Chondrocyte (in vitro differentiated cells): ENCODE results near the gene ANKFY1. TPM values are rescaled to one million over a fixed set of nuclear protein-coding genes. Genes with fewer than 3 reads are reported as not detected.
"Not testable (repeated sequence)": the region's sequence is repeated elsewhere in the genome, so short reads cannot be mapped to it uniquely, and the experiment has no call there.

Experiments
- DNase-seq: peaks from one replicate; pipeline ENCODE4 v3.0.0; 2021; ENCODE audit warnings: mixed read lengths, low spot score
- H3K27ac Mint-ChIP-seq: one replicate; pipeline ENCODE4 v1.8.0; 2021; ENCODE audit warnings: mild to moderate bottlenecking, moderate library complexity, mixed read lengths; ENCODE audit not compliant: unreplicated experiment
- H3K27me3 Mint-ChIP-seq: 2 replicates; pipeline ENCODE4 v1.8.0; 2021; ENCODE audit warnings: low read depth, mixed read lengths
- H3K36me3 Mint-ChIP-seq: 2 replicates; pipeline ENCODE4 v1.8.0; 2021; ENCODE audit warnings: low read depth, mixed read lengths
- H3K4me1 Mint-ChIP-seq: 2 replicates; pipeline ENCODE4 v1.8.0; 2021; ENCODE audit warnings: low read depth, mild to moderate bottlenecking, mixed read lengths
- H3K4me3 Mint-ChIP-seq: one replicate; pipeline ENCODE4 v1.8.0; 2021; ENCODE audit warnings: mild to moderate bottlenecking, moderate library complexity, mixed read lengths; ENCODE audit not compliant: unreplicated experiment
- H3K9me3 Mint-ChIP-seq: 2 replicates; pipeline ENCODE4 v1.8.0; 2021; ENCODE audit warnings: low read depth, mixed read lengths
- CTCF ChIP-seq: fragments of 200-600 bp; sonication (generic); IDR thresholded peaks from 2 replicates; pipeline ENCODE4 v1.5.0; 2021; ENCODE audit warnings: antibody characterized with exemption, mild to moderate bottlenecking, moderate library complexity
- total RNA-seq: library from RNA; stranded (reverse); gene quantifications from 3 replicates; pipeline ENCODE4 v1.2.1, GENCODE V29; 2021

Gene ANKFY1
- total RNA-seq, 1 donor from 2014 or later = 44.7 TPM

GRCh38 chr17:4198995-4199394 is 64.8 kb downstream of the ANKFY1 start:
- Mint-ChIP-seq H3K27me3 (no peaks in the 10 kb centered on the region), H3K36me3 (peaks cover 12% of the 10 kb centered on the region), H3K4me3 (no peak overlapping the region), H3K9me3 (no peaks in the 10 kb centered on the region), H3K4me1 (peaks cover 27% of the 10 kb centered on the region), H3K27ac (peak overlapping the region; percentile 51)
- no peak for TF ChIP-seq CTCF
- no peak for DNase-seq

DNA sequence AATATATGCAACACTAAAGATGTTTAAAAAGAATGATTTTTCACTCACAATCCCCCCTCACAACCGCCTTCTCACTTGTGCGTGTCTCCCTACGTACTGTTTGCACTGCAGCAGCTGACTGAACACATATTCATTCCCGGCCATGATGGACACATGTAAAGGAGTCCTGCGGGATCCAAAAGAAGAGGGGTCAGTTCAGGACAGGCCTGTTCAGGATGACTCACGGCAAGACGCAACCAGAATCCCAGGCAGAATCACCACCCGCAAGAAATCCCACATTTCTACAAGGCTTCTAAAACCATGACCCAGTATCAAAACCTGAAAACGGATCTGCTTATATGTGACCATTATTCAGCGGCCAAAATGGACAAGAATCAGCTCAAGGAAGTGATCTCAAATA is 68.5 kb downstream of the ANKFY1 start:
- Mint-ChIP-seq H3K4me1 (peaks cover 20% of the 10 kb centered on the region), H3K9me3 (no peaks in the 10 kb centered on the region), H3K4me3 (no peak overlapping the region), H3K36me3 (peaks cover 12% of the 10 kb centered on the region), H3K27me3 (no peaks in the 10 kb centered on the region), H3K27ac (peak overlapping the region; percentile 75)
- TF ChIP-seq CTCF = no peak
- DNase-seq = no peak

DNA sequence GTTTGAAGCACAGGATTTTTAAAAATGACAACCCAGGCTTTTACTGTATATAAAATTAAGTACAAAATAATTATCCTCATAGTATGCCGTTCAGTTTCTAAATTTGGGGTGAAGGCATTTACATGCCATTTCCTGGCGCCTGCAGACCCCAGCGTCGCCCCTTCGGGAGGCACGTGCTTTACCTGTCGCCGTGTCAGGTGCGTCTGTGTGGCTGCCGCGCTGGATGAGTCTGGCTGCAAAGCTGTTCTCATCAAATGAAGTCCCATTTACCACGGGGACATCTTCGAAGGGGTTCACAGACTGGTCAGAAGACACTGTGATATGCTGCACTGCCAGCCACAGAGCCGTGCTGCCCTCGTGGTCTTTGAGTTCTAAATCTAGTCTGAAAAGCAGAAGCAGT is 69.0 kb downstream of the ANKFY1 start:
- peaks cover 23% of the 10 kb centered on the region for H3K4me1 Mint-ChIP-seq
- no peaks in the 10 kb centered on the region for H3K9me3 Mint-ChIP-seq
- TF ChIP-seq CTCF = no peak
- no peak overlapping the region for H3K4me3 Mint-ChIP-seq
- H3K27ac Mint-ChIP-seq = no peak overlapping the region
- peaks cover 12% of the 10 kb centered on the region for H3K36me3 Mint-ChIP-seq
- no peaks in the 10 kb centered on the region for H3K27me3 Mint-ChIP-seq
- DNase-seq = no peak

DNA sequence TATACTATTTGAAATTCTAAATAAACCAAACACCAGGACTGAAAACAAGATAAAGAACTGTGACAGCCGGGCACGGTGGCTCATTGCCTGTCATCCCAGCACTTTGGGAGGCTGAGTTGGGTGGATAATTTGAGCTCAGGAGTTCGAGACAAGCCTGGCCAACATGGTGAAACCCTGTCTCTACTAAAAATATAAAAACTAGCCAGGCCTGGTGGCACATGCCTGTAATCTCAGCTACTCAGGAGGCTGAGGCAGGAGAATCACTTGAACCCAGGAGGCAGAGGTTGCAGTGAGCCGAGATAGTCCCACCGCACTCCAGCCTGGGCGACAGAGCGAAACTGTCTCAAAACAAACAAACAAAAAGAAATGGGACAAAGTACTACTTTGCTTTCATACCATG is 73.0 kb downstream of the ANKFY1 start:
- H3K4me1 Mint-ChIP-seq = peaks cover 19% of the 10 kb centered on the region

DNA sequence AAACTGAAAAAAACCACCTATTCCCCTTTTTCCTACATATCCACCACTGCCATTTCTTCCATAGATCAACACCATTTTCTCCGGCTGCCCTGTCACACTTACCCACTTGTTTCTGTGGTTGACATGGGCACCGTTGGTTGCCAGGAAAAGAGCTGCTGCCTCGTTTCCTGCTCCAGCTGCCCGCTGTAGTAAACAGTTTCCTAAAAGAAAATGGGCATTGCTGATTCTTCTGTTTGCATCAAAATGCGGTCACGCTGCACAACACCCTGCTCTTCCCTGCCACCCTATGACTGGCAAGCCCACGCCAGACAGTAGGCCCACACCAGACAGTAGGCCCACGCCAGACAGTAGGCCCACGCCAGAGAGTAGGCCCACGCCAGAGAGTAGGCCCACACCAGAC is 74.5 kb downstream of the ANKFY1 start:
- Mint-ChIP-seq H3K36me3 (peaks cover 10% of the 10 kb centered on the region), H3K9me3 (no peaks in the 10 kb centered on the region), H3K4me1 (peaks cover 8% of the 10 kb centered on the region), H3K27me3 (no peaks in the 10 kb centered on the region), H3K4me3 (no peak overlapping the region), H3K27ac (no peak overlapping the region)
- DNase-seq = no peak
- no peak for TF ChIP-seq CTCF

More for the DNA sequence above, 73.0 kb downstream of the ANKFY1 start:
- not testable (repeated sequence) for DNase-seq, H3K27me3 Mint-ChIP-seq, H3K9me3 Mint-ChIP-seq, H3K4me3 Mint-ChIP-seq
- Mint-ChIP-seq H3K36me3 (peaks cover 20% of the 10 kb centered on the region), H3K27ac (peak overlapping the region; percentile 63)

DNA sequence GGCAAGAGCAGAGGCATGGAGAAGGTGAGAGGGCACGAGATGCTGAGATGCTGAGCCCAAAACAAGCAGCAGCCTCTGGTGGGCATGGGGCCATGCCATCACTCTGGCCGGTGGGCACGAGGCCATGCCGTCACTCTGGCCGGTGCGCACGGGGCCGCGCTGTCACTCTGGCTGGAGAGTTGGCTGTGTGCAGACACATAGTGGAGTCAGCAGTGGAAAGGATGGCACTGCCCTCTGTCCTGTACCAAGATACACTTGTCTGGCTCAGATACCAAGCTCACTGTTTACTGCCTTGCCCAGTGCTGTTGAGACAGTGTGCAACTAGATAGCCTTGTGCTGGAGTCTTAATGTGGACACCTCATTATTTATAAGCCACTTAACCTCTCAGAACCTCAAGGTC is 75.7 kb downstream of the ANKFY1 start:
- DNase-seq = no peak

More for the DNA sequence above, 75.7 kb downstream of the ANKFY1 start:
- Mint-ChIP-seq H3K27me3 (no peaks in the 10 kb centered on the region), H3K4me3 (no peak overlapping the region), H3K9me3 (no peaks in the 10 kb centered on the region), H3K36me3 (peaks cover 21% of the 10 kb centered on the region), H3K27ac (no peak overlapping the region), H3K4me1 (peaks cover 8% of the 10 kb centered on the region)
- no peak for TF ChIP-seq CTCF
